ENCODE measurements around the gene COA8. TPM values are rescaled to one million over a fixed set of nuclear protein-coding genes. Genes with fewer than 3 reads are reported as not detected.

COA8 gene
- total and polyA plus RNA-seq, 10 of the 15 experiments (the other 5 are each of a cell fraction or from before 2014, with no cell fraction given): 6.1 to 69.5 (median 25.8) TPM

DNA sequence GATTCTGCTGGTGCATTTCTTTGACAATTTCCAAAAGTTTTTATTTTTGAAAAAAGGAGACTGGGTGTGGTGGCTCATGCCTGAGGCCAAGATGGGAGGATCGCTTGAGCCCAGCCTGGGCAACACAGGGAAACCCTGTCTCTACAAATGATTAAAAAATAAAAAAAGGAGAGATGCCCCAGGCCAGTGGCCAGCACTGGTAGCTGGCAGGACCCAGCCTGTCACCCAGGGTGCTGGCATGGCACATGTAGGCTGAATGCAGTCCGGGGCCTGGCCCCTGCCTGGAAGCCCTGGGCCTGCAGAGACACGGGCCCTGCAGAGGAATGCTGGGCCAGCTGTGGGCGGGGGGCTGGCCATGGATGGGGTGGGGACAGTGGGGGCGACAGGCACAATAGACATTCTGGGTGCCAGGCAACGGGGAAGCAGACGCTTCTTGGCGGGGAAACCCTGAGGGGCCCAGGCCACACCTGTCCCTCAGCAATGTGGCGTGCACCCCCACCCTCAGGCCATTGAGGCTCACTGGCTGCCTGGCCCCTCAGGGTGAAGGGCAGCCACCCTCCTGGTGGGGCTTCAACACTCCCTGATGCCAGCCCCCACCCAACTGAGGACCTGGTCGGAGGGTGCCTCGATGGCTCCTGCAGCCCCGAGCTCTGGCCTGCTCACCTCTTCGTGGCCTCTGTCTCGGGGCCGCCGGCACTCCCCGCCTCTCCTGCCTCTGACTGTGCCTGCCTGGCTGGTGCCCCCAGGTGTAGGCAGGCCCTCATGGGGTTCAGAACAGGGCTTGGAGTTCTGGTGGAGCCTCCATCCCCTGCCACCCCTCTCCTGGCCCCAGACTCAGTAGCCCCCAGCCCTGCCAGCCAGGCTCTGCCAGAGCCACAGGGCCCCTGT, 21.7 kb upstream of the COA8 start:
- Histone ChIP-seq H3K4me2 (ENCODE audit: control insufficient read depth, insufficient read depth) (no peak overlapping the region), H2AFZ (ENCODE audit: control insufficient read depth, low read depth, low read length) (no peak overlapping the region), H3K27ac (ENCODE audit: control insufficient read depth, insufficient read depth) (no peak overlapping the region), H3K27me3 (replicated peaks in 1 of 2; ENCODE audit: control insufficient read depth in 2 of 2, insufficient read depth in 2 of 2, low read length in 1 of 2) (no peaks in the 10 kb centered on the region), H3K4me1 (ENCODE audit: control insufficient read depth, insufficient read depth, low read length) (no peaks in the 10 kb centered on the region), H3K9ac (ENCODE audit: control insufficient read depth, insufficient read depth, low read length) (no peak overlapping the region), H3K79me2 (ENCODE audit: control insufficient read depth, insufficient read depth, low read length) (no peaks in the 10 kb centered on the region), H3K36me3 (ENCODE audit: control insufficient read depth in 2 of 2, insufficient read depth in 2 of 2, low read length in 1 of 2) (no peaks in the 10 kb centered on the region), H3K4me3 (no peak overlapping the region), H3K9me3 (replicated peaks; ENCODE audit: control insufficient read depth, insufficient read depth, low read length) (no peaks in the 10 kb centered on the region), H4K20me1 (ENCODE audit: control insufficient read depth, insufficient read depth) (no peaks in the 10 kb centered on the region)
- 30% methylated on average over 17 of the region's 17 CpGs for WGBS (ENCODE audit: insufficient coverage, insufficient replicate concordance, low lambda C conversion rate, missing lambda C conversion rate)
- BruUV-seq (replicated peaks): no TSS peak
- FAIRE-seq (no peak), ATAC-seq (no peak), DNase-seq (ENCODE audit: low read depth, low spot score) (no peak)
- ChIA-PET SMC1A (ENCODE audit: uncharacterized antibody, unreplicated experiment) (no interaction called here), POLR2A (no interaction called here), CTCF (interaction anchor here (2.8 kb wide), 1 partner anchor 22 kb away, joined by 16 read pairs; no protein-coding TSS in a partner anchor), RAD21 (ENCODE audit: unreplicated experiment) (interaction anchor here (1.2 kb wide), 1 partner anchor 14 kb away, joined by 3 read pairs; no protein-coding TSS in a partner anchor)
- in situ Hi-C loops (cut with MboI): no loop called here
- intact Hi-C loops (cut with micrococcal nuclease; ENCODE audit: unreplicated experiment): no loop called here
- TF ChIP-seq, protein P1, sequence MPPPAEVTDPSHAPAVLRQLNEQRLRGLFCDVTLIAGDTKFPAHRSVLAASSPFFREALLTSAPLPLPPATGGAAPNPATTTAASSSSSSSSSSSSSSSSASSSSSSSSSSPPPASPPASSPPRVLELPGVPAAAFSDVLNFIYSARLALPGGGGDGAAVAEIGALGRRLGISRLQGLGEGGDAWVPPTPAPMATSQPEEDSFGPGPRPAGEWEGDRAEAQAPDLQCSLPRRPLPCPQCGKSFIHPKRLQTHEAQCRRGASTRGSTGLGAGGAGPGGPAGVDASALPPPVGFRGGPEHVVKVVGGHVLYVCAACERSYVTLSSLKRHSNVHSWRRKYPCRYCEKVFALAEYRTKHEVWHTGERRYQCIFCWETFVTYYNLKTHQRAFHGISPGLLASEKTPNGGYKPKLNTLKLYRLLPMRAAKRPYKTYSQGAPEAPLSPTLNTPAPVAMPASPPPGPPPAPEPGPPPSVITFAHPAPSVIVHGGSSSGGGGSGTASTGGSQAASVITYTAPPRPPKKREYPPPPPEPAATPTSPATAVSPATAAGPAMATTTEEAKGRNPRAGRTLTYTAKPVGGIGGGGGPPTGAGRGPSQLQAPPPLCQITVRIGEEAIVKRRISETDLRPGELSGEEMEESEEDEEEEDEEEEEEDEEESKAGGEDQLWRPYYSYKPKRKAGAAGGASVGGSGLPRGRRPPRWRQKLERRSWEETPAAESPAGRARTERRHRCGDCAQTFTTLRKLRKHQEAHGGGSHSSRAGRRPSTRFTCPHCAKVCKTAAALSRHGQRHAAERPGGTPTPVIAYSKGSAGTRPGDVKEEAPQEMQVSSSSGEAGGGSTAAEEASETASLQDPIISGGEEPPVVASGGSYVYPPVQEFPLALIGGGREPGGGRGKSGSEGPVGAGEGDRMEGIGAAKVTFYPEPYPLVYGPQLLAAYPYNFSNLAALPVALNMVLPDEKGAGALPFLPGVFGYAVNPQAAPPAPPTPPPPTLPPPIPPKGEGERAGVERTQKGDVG (CRISPR knock-in tag; IDR thresholded peaks at IDR 0.05): no peak
